NCI-H2029 treated with DMSO at 0.1 percent for 48 hours (cell line): Measurements from ENCODE around the gene ELOVL4.

Experiments
- DNase-seq: peaks from one replicate; lab custom pipeline; 2025; lab: John Stamatoyannopoulos, UW

The ELOVL4 gene

DNA sequence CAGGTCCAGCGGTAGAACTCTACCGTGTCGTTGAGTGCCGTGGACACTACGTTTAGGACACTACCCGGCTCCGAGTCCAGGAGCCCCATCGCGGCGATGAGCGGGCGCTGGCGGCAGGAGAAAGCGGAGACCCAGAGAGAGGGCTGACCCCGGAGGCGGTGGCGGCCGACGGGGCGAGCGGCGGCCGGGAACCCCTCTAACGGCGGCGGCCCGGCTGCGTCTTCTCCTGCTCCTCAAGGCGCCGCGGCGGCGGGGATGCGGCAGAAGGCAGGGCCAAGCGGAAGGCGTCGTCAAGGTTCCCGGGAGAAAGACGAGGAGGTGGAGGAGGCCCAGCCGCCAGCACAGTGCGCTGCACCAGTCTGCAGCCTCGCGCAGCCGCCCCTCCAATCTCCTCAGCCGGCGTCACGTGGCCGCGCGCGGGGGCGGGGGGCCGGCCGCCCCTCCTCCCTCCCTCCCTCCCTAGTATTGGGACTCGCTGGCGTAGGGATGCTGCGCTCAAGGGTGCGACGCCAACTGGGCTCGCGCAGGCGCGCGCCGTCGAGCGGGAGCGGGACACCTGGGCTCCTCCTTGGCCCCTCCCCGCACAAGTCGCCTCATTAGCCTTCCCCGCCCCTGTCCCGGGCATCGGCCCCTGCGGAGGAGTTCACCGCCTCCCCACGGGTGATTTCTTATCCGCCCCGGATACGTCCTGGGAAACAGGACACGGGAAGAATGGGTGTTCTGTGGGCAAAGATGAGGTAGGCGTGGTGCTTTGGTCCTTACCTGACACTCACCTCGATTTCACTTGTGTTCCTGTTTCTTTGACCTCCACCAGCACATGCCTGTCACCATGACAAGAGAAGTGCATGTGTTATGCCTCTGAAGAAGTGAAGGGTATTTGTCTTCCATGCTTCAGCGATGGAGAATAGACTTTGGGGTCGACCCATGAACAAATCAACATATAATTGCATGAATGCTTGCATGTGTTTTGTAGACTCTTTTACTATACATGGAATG is at the start of gene ELOVL4:
Gene ELOVL4 (minus strand): TSS at position 363 of the 996 bp plus-strand sequence. CDS start 274 bp downstream, at position 89.
- peak; percentile 8 for DNase-seq

DNA sequence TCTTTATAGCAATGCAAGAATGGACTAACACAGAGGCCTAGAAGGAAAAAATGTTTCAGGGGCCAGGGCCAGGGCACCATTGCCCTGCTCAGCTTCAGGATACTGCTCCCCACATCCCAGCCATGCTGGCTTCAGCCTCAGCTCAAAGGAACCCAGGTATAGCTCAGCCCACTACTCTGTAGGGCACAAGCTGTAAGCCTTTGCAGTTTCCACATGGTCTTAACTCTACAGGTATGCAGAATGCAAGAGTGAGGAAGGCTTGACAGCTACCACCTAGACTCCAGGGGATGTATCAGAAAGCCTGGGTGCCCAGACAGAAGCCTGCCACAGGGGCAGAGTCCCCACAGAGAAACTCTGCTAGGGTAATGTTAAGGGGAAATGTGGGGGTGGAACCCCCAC is 46.6 kb upstream of the ELOVL4 start:
- DNase-seq = no peak

DNA sequence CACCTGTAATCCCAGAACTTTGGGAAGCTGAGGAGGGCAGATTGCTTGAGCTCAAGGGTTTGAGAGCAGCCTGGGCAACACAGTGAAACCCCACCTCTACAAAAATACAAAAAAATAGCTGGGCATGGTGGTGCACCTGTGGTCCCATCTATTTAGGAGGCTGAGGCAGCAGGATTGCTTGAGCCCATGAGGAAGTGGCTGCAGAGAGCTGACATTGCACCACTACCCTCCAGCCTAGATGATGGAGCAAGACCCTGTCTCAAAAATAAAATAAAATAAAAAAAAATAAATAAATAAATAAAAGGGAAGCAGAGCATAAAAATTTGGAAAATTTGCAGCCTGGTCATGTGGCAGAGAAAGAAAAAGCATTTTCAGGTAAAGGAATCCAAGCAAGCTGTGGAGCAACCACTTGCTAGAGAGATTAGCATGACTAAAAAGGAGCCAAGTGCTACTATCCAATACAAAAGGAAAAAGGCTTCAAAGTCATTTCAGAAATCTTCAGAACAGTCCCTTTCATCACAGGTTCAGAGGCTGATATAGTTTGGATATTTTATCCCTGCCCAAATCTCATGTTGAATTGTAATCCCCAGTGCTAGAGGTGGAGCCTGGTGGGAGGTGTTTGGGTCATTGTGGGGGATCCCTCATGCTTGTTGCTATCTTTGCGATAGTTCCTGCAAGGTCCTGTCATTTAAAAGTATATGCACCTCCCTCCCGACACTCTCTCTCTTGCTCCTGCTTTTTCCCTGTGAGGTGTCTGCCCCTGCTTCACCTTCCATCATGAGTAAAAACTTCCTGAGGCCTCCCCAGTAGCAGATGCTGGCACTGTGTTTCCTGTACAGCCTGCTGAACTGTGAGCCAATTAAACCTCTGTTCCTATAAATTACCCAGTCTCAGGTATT is 45.9 kb upstream of the ELOVL4 start:
- DNase-seq = no peak

DNA sequence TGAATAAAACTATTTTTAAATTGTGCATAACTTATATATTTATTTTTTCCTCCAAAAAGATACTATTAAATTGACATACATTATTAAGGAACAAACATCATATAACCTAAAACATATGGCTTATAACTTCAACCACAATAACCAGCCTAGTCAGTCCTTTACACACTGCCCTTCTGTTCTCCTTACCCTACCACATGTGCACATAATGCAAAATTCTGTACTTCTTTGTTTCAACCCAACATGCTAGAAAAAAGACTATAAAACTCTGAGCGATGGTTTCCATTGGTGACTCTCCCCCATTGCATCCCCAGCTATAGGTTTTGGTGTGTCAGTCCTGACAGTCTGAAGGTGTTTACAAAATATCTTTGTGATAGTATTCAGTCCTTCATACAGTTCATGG is 42.3 kb upstream of the ELOVL4 start:
- DNase-seq = no peak

DNA sequence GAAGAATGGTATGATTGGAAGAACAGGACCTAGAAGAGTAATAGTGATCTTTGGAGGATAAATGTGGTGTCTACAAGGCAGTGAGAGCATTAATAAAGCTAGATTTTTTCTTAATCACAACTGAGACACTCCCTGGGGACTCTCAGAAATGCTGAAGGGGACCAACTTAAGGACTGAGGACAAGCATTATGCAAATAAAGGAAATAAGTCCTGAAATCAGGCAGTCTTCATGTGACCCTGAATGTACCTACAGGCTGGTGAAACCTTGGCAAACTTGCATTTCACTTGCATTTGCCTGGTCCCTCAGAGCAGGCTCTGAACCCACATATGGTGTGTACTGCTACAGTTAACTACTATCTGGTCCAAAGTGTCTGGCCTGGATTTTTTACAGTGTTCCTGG is 37.8 kb upstream of the ELOVL4 start:
- DNase-seq = no peak

DNA sequence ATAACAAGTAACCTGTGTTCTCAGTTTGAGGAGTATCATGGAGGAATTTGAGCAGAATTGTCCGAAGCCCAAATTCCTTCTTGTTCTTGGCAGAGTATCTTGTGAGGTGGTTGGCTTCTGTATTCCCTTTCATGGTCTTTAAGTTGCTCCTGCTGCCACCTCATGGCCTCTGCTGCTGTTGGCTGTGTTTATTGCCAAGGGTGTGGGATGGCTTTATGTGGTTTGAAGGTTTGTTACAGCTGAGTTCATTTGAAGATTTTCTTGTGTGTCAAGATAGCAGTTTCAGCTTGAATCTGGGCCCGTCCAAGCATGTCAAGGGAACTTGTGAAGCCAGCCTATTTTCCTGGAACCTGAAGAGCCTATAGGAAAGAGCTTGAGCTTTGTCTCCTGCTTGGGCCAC is 36.9 kb upstream of the ELOVL4 start:
- no peak for DNase-seq

DNA sequence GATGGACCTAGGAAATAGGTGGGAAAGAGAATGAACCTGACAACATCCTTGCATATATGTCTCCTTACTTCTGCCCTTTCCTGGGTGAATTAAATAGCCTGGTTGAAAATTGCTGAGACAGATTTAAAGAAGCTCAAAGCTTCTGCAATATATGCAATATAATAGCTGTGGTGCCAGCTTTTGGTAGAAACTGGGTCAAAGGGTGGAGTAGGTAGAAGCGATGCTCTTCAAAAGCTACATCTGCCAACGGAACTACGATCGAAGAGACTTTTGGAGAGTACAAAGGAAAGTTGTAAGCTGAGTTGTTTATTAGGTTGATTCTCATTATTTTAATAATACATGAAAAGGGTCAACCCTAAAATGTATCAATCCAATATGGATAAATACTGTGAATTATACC is 34.3 kb upstream of the ELOVL4 start:
- no peak for DNase-seq

DNA sequence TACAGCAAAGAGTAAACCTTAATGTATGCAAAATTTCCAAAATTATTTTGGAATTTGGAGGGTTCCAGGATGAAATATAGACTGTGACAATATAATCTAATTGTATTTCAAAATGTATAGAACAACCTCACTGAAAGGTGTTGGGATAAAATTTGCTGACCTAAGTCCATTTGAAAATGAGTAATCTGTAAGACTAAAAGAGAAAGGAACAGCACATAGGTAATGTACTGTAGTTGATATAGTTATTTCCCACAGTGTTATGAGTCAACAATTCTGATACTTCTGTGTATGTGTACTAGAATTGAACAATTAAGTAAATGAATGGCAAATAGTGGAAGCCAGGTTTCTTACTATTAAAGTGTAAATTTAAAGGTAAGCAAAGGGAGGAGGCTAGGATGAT is 23.8 kb upstream of the ELOVL4 start:
- no peak for DNase-seq

DNA sequence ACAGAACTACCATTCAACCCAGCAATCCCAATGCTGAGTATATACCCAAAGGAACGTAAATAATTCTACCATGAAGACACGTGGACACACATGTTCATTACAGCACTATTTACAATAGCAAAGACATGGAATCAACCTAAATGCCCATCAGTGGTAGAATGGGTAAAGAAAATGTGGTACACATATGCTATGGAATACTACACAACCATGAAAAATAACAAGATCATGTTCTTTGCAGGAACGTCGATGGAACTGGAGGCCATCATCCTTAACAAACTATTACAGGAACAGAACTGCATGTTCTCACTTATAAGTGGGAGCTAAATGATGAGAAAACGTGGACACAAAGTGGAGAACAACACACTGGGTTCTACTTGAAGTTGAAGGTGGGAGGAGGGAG is 22.4 kb upstream of the ELOVL4 start:
- DNase-seq = no peak

DNA sequence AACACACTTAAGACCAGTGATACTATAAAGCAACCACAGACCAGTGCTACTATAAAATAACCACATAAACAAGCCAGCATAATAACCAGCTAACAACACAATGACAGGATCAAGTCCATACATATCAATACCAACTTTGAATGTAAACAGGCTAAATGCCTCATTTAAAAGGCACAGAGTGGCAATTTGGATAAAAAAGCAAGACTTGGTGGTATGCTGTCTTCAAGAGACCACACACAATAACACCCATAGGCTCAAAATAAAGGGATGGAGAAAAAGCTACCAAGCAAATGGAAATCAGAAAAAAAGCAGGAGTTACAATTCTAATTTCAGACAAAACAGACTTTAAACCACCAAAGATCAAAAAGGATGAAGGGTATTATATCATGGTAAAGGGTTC is 19.8 kb upstream of the ELOVL4 start:
- no peak for DNase-seq

DNA sequence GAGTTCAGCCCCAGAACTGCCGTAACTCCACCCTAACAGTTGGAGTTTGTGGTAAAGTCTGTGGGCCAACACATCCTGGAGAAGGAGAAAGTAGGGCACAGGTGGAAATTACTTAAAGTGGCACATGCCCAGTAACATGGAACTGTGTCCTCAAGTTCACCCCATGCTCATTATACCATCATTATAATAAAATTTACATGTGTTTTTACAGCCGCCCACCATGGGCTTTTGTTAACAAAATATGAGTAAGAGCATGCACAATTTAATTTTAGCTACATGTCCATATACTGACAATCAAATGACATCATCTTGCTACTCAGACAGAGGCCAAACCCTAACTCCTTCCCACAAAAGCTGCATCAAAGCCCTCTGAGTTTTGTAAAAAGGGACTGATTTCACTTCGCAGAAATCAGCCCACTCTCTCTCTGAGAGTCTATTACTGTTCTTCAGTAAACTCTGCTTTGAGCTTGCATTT is 17.3 kb upstream of the ELOVL4 start:
- no peak for DNase-seq

DNA sequence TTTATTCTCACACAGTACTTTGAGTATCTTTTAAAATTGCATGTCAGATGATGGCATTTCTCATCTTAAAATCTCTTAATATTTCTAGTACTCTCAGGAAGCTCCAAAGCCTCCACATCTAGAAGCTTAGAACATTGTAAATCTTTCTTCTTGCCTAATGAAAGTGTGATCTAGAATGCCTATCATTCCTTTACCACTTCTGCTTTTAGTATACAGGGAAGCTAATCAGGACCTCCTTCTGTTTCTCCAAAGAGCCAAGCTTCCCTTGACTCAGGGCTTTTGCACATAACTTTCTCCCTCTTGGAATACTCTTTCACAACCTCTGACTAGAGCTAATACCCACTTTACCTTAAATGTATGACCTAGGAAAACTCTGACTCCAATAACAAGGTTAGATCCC is 7.5 kb upstream of the ELOVL4 start:
- no peak for DNase-seq

DNA sequence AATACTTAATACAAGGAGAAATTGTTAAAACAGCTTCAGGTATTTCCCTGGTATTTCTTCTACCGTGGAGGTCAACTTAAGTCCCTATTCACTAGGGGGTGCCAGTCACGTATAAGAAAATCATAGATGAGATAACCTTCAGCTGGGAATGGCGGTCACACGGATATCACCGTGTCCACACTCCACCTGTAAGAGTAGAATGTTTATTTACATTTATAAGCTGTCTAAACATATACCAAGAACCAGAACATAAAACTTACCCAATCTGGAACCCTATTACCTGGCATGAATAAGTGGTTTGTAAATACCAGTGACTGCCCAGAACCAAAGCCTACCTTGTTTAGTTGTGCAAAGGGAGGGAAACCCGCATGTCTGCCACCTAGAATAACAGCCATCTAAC is 1.9 kb upstream of the ELOVL4 start:
- DNase-seq = peak; percentile 71

DNA sequence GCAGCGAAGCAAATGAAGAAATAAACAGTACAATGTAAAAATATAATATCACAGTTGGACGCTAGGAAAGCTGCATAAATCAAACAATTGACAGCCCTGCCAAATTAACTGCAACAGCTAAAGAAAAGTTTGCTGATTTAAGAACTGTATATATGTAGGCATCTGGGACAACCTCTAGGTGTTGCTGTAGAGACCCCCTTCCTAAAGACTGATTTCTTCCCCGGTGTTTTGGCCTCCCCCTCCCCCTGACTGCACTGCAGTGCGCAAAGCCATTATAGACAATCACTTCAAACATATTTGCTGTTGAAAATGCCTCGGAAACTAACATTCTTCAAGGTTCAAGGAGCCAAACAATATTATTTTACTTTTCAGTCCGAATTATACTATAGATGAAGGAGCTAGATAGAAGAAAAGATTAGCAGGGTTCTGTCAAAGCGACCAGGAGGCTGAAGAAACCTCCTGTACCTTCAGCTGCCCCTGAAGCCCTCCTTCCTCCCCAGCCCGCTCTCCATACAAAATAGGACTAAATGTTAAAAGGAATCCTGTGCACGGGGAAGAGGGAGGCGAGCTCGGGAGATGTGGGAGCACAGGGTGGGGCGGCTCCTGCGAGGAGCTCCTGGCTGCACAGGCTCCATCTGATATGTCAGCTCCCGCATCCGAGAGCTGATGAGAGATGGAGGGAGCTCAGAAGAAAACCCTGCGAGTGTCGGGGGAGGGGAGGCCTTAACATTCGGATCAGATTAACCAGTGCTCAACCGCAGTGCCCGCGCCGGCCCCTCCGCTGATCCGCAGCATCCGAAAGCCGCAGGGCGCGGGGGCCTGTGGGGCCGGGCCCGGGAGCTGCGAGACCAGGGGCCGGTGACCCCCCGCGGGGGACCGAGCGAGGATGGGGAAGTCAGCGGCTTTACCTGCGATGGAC is 822 bp downstream of the ELOVL4 start:
- no peak for DNase-seq

DNA sequence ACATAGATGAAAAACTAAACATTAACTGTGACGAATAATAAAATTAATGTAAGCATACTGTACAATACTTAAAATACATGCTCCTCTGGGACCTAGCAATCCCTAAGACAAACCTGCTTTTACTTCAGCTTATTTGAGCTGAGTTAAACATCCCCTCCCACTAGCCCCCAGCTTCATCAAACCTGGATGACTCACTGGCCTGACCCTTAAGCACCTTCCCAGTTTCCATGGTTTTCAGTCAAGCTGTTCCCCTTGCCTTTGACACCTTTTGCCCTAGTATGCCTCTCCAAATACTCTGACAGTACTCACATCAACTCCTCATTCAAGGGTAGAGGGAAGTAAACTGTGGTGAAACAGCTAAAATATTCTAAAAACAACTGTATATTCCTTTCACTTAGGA is 4.2 kb downstream of the ELOVL4 start:
- no peak for DNase-seq

DNA sequence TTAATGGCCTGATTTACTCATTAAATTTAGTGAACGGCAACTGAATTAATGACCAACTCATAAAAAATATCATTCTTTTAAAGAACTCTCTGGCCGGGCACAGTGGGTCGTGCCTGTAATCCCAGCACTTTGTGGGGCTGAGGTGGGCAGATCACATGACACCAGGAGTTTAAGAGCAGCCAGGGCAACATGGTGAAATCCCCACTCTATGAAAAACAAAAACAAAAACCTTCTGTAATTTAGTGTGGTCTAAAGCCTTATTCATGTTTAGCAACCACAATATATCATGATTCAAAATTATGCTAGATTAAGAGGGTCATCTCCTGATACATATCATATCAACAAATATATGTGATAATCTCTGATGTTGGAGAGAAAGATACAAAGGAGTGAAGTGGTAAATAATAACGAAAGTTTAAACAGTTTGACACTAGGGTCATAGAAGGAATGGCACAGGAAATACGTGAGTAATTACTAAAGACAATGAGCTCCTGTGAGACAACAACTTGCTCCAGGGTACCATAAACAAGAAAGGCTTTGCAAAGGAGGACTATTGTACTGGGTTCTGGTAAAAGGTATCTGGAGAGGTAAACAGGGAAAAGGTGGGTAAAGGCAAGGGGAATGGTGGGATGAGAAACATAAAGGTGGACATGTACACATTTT is 5.7 kb downstream of the ELOVL4 start:
- DNase-seq = no peak

DNA sequence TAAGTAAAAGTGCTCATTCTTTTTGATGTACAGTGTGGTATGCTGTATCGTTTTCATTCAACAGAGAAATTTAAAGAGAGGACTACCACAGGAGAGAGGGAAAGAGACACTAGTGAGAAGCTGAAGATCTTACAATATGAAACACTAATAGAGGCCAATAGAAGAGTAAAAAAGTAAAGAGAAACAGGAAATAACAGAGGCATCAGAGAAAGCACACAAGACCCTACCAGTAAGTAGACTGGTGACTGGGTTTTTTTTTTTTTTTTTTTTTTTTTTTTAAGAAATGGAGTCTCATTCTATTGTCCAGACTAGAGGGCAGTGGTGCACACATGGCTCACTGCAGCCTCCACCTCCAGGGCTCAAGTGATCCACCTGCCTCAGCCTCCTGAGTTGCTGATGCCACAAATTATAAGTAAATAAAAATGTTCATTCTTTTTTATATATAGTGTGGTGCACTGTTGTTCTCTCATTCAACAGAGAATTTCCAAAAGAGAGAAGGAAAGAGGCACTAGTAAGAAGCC is 18.8 kb downstream of the ELOVL4 start:
- DNase-seq = no peak

DNA sequence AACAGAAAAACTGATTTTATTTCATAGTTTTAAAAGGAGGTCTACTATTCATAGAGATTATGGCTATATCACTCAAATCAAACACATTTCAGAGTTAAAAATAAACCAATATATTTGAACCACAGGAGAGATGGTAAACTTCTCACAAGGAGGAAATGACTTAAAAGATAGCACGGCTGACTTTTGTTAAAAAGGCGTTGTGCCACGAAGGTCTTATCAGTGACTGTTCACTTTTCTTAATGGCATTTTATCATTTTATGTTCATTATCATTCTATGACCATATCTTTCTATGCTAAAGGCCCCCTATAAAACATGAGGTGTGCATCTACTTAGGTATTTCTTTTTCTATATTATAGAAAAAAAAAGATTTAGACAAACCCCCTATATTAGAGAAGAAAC is 19.6 kb downstream of the ELOVL4 start:
- DNase-seq = no peak

DNA sequence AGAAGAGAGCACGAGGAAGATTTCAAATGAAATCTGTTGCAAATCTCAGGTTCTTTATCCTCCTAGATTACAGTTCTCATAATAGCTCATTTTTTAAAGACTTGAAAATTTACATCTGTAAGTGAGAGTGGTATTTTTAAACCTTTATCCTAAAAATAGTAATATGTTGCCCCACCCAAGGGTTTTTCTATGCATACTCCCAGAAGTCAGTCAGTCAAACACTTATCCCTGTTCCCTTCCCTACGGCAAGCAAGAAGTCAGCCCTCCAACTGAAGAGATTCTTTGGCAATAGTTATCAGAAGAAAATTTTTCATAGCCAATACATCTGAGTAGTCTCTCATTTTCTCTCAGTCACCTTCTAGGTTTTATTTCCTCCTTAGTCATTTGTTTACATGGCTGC is 24.1 kb downstream of the ELOVL4 start:
- DNase-seq = no peak

DNA sequence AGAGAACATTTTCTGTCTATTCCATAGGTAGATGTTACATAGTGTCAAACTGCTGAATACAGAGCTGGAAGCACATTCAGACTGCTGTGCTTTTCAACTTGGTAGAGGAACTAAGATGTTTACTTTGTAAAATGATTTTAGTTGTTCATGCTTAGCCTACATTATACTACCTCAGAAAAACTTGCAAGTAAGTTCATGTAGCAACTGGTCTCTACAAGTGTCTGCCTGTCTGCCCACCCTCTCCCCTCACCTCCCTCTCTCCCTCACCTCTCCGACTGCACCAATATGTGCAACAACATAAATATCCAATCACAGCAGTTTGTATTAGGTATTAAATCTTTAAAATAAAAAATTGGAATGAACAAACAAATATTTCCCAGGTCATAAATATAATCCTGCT is 25.3 kb downstream of the ELOVL4 start:
- no peak for DNase-seq

DNA sequence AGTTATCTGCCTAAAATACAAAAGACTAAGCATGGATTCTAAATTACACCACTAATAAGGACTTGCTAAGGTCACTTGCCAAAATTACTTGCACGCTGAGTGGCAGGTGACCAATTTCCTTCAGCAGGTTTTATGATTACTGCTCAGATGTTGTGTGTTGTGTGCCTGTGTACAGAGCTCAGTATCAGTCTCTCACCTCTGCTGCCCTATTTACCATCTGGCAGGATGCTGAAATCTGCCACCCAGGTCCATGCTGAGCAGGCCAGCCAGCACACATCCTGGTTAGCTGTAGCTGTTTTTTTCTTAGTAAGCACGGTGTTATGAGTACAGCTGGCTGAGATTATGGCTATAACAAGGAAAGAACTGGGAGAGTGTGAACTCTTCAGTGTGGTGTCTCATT is 34.0 kb downstream of the ELOVL4 start:
- DNase-seq = no peak
